WERI-Rb-1 (cell line): ENCODE measurements around the gene FFAR1.

Experiments used
- DNase-seq: peaks from one replicate; pipeline ENCODE4 v3.0.0-alpha.2; 2020
- H3K27ac ChIP-seq: fragments of 250-450 bp; sonication (Bioruptor Pico); 2 replicates; pipeline ENCODE4 v1.5.1; 2020; ENCODE audit warnings: mild to moderate bottlenecking, moderate library complexity
- H3K27me3 ChIP-seq: fragments of 250-450 bp; sonication (Bioruptor Pico); 2 replicates; pipeline ENCODE4 v1.5.1; 2021; ENCODE audit warnings: mild to moderate bottlenecking, low read depth, moderate library complexity; ENCODE audit not compliant: insufficient read depth, severe bottlenecking
- H3K36me3 ChIP-seq: fragments of 250-450 bp; sonication (Bioruptor Pico); 2 replicates; pipeline ENCODE4 v1.5.1; 2020; ENCODE audit warnings: mild to moderate bottlenecking, moderate library complexity
- H3K4me3 ChIP-seq: 2 replicates; pipeline ENCODE4 v1.5.1; 2011; ENCODE audit warnings: low read depth, mild to moderate bottlenecking, control low read depth, low read length
- H3K9me3 ChIP-seq: fragments of 250-450 bp; sonication (Bioruptor Pico); 2 replicates; pipeline ENCODE4 v1.5.1; 2021; ENCODE audit warnings: mild to moderate bottlenecking, moderate library complexity; ENCODE audit not compliant: severe bottlenecking
- TF ChIP-seq, protein P1 (sequence below): IDR thresholded peaks from 2 replicates; pipeline ENCODE4 v1.5.1; 2011; ENCODE audit warnings: low read depth, mild to moderate bottlenecking, control low read depth, inconsistent platforms, low read length

The FFAR1 gene

DNA sequence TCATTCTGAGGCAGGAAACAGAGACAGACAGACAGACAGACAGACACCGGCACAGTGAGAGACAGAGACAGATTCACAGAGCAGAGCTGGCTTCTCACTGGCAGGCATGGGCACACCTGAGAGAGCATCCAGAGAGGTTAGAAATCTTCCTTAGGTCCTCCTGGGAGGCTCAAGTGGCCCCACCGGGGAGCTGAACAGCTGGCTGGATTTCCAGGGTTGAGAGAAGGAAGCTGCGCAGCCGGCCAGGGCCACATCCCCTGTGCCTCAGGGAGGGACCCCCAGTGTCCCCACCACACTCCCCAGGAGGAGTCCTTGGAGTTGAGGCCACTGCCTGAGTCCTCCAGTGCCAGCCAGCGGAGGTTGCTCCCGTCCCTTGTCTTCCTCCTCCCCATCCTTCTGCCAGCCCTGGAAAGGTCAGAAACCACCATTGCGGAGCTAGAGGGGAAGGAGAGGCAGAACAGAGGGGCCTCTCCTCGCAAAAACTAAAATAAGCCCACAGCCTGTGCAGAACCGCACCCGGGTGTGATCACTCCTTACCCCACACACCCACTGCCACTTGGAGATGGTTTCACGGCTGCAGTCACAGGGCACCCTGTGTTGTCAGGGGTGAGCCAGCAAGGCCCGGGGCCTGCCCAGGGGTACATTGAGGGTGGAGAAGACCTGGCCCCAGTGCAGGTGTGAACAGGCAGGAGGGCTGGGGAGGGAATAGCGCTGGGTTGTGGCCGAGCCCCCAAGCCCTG, 14.7 kb downstream of the FFAR1 start:
- H3K4me3 ChIP-seq = no peak overlapping the region

DNA sequence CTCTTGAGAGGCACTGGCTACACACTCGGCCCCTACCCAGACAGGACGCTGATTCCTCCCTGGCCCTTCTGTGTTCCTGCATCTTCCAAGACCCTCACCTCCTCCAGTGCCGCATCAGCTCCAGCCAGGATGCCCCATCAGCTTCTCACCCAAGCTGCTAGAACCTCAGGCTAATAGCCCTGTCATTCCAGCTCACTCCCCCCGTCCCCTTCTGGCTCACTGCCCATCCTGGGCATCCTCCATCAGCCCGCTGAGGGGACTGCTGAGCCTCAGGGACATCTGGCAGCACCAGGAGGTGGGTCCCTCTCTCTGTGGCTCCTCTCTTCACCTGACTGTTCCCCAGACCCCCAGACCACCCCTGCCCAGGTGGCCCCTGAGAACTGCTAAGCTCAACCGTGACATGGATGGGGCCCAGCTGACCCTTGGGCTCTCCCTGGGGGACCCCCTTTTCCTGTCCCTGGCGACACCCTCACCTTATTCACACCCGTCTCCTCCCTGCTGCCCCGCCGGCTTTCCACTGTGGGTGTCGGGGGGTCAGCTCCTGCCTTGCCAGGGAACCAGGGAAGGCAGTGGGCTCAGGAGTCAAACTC, 15.4 kb downstream of the FFAR1 start:
- Histone ChIP-seq H3K27me3 (no peaks in the 10 kb centered on the region), H3K4me3 (no peak overlapping the region), H3K9me3 (no peaks in the 10 kb centered on the region), H3K27ac (no peak overlapping the region), H3K36me3 (no peaks in the 10 kb centered on the region)
- no peak for DNase-seq
- TF ChIP-seq, protein P1, sequence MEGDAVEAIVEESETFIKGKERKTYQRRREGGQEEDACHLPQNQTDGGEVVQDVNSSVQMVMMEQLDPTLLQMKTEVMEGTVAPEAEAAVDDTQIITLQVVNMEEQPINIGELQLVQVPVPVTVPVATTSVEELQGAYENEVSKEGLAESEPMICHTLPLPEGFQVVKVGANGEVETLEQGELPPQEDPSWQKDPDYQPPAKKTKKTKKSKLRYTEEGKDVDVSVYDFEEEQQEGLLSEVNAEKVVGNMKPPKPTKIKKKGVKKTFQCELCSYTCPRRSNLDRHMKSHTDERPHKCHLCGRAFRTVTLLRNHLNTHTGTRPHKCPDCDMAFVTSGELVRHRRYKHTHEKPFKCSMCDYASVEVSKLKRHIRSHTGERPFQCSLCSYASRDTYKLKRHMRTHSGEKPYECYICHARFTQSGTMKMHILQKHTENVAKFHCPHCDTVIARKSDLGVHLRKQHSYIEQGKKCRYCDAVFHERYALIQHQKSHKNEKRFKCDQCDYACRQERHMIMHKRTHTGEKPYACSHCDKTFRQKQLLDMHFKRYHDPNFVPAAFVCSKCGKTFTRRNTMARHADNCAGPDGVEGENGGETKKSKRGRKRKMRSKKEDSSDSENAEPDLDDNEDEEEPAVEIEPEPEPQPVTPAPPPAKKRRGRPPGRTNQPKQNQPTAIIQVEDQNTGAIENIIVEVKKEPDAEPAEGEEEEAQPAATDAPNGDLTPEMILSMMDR = no peak

More for the DNA sequence above, 14.7 kb downstream of the FFAR1 start:
- H3K9me3 ChIP-seq = no peaks in the 10 kb centered on the region
- H3K27ac ChIP-seq = no peak overlapping the region
- TF ChIP-seq, protein P1 = no peak
- H3K36me3 ChIP-seq = no peaks in the 10 kb centered on the region
- H3K27me3 ChIP-seq = no peaks in the 10 kb centered on the region
- DNase-seq = no peak

DNA sequence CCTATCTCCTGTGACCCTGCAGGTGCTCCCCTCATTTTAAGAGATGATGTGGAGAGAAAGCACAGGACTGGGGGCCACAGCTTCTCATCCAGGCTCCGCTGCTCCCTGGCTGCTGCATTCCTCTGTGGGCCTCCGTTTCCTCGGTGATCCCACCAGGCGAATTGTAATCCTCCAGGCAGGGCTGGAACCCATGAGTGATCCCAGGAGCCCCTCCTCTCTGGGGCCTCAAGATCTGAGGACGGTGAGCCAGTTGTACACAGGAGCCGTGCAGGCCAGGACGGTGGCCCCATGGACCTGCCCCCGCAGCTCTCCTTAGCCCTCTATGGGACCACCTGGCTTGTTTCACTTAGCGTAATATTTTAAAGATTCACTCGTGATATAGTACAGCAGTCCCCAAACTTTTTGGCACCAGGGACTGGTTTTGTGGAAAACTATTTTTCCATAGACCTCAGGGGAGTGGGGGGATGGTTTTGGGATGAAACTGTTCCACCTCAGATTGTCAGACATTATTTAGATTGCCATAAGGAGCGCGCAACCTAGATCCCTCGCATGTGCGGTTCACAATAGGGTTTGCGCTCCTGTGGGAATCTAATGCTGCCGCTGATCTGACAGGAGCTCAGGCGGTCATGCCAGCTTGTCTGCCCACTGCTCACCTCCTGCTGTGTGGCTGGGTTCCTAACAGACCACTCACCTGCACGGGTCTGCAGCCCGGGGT, 16.2 kb downstream of the FFAR1 start:
- Histone ChIP-seq H3K36me3 (no peaks in the 10 kb centered on the region), H3K27me3 (no peaks in the 10 kb centered on the region), H3K9me3 (no peaks in the 10 kb centered on the region), H3K4me3 (no peak overlapping the region), H3K27ac (no peak overlapping the region)
- TF ChIP-seq, protein P1 = no peak
- no peak for DNase-seq

DNA sequence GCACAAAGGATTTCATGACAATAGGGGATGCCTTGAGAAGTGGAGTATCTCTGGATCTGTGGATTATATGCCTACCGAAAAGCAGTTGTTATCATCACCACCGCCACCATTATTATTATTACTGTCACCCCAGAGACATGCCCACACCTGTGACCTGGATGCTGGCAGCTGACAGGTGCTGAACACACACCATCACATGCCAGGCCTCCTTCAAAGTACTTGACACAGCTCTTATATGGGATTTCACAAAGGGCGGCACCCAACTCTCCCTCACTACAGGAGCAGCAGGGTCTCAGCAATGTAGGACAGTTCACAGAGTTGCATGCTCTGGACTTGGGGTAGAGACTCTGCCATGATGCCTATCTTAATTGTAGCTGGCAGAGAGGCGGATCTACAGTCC, 17.6 kb downstream of the FFAR1 start:
- H3K27me3 ChIP-seq = no peaks in the 10 kb centered on the region
- H3K27ac ChIP-seq = no peak overlapping the region

DNA sequence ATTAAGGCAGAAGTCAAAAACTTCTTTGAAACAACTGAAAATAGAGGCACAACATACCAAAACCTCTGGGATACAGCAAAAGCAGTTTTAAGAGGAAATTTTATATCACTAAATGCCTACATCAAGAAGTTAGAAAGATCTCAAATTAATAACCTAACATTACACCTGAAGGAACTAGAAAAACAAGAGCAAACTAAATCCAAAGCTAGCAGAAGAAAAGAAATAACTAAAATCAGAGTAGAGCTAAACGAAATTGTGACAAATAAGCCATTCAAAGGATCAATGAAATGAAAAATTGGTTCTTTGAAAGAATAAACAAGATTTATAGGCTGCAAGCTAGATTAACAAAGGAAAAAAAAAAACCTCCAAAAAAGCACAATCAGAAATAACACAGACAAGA, 20.7 kb downstream of the FFAR1 start:
- no peak for DNase-seq
- H3K36me3 ChIP-seq = no peaks in the 10 kb centered on the region
- no peaks in the 10 kb centered on the region for H3K9me3 ChIP-seq
- no peak overlapping the region for H3K27ac ChIP-seq
- TF ChIP-seq, protein P1 = no peak
- no peak overlapping the region for H3K4me3 ChIP-seq
- H3K27me3 ChIP-seq = no peaks in the 10 kb centered on the region

More for the DNA sequence above, 17.6 kb downstream of the FFAR1 start:
- no peaks in the 10 kb centered on the region for H3K9me3 ChIP-seq
- H3K36me3 ChIP-seq = no peaks in the 10 kb centered on the region
- TF ChIP-seq, protein P1 = no peak
- H3K4me3 ChIP-seq = no peak overlapping the region
- no peak for DNase-seq
